Liver (tissue), 2 donors: Measurements from ENCODE around the gene PAGE2.
"Not testable (repeated sequence)": the region's sequence is repeated elsewhere in the genome, so short reads cannot be mapped to it uniquely, and the experiment has no call there.

Experiments used
- HNF4A ChIP-seq, 2 donors: conservative IDR thresholded peaks; 2 replicates each; pipeline ENCODE4 v1.6.1; 2016; ENCODE audit warnings: antibody characterized with exemption in 2 of 2, mild to moderate bottlenecking in 2 of 2
- NR2F2 ChIP-seq: IDR thresholded peaks from 2 replicates; pipeline ENCODE4 v1.6.1; 2016; ENCODE audit warnings: antibody characterized with exemption
- donor health status: healthy.

DNA sequence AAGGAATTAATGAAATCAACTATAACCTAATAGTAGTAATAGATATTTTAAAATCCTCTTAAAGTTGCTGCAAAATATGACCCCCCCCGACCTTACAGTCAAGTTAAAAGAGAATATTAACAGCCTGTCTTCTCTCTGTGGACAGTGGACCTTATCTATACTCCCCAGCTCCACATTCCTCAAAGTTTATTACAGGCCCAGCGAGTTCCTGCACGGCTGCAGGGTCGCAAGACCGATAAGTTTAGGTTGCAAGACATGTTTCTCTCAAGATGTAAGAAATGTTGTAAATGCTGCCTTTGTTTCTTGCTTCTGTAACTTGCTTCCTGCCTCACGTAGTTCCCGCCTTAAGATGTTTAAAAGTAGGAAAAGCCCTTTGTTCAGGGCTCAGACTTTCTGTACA is 27.8 kb downstream of the PAGE2 start:
- TF ChIP-seq HNF4A (conservative IDR thresholded peaks at IDR 0.05); NR2F2: not testable (repeated sequence)
